ENCODE measurements around the gene SELENOF.

SELENOF gene

DNA sequence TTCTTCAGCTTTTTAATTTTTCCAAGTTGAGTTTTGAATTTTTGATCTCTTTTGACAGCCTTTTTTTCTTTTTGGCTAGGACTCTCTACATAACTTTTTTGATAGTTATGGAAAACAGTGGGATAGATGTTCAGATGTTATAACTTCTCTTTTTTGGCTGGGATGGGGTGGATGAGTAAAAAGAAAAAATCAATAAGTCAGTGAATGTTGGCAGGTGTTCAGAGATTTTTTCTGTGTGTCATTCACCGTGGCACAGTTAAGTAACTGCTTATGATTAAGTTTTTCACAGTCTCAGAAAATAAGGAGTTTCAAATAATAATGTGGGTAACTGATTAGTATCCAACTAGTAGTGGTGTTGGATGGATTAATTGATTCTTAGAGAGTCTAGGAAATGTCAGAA is 24.5 kb upstream of the SELENOF start:
- DNase-seq (ENCODE audit: low spot score) = no peak
- no peak for TF ChIP-seq CTCF (IDR thresholded peaks at IDR 0.05; ENCODE audit: extremely low read depth, missing control alignments)

DNA sequence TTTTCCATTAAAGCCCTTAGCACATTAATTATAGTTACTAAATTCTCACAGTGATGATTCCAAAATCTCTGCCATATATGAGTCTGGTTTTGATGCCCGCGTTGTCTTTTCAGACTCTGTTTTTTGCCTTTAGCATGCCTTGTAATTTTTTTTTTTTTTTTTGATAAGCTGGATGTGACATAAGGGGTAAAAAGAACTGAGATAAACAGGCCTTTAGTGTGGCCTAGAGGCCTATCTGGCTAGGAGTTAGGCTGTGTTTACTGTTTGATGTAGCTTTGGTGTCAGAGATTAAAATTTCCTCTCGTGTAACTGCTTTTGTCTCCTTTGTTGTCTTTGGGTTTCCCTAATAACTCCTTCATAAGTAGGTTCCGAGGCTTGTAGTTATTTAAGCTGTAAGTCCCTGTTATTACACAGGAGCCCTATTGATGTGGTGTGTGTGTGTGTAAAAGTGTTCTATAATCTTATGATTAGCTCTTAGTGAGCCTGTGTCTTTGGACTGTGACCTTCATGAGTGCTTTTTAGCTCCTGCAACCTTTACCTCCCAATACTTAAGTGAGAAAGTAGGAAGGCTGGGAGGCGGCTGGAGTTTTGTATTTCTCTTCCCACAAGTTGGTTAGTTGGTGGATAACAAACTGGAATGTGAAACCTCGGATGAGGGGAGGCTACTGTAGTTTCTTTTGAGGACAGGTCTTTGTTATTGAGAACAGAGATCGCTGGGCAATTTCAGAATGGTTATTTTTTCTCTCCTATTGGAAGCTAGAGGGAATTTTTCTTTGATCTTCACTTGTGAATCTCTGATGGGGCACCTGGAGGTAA is 19.8 kb upstream of the SELENOF start:
- no peak for TF ChIP-seq CTCF (IDR thresholded peaks at IDR 0.05; ENCODE audit: extremely low read depth, missing control alignments)
- no peak for DNase-seq (ENCODE audit: low spot score)

DNA sequence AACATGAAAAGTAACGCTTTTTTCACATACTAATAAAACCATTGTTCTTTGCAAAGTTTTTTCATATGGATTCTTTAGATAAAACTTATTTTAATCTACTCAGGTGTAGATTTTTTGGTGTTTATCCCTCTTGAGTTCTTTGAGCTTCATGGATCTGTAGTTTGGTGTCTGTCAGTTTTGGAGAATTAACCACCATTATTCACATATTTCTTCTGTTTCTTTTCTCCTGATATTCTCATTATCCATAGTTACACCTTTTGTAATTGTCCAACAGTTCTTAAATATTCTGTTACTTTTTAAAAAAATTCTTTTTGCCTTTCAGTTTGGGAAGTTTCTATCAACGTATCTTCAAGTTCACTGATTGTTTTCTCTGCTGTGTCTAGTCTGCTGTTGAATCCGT is 19.1 kb upstream of the SELENOF start:
- no peak for TF ChIP-seq CTCF (IDR thresholded peaks at IDR 0.05; ENCODE audit: extremely low read depth, missing control alignments)
- DNase-seq (ENCODE audit: low spot score) = no peak

DNA sequence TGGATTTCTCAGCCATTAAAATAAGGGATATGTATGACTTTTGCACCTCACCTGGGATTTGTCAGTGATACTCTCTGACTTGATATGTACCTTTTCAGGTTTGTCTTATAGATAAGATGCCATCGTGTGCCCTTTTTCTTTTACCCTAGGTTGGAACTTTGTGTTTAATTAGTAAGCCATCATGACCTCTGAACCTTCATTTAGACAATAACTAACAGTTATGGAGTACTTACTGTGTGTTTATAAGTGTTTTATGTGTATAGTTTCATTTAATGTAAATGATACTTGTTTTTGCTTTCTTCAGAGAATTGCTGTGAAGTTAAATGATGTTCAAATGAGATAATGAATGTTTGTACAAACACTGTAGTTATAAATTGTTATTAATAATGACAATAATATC is 14.9 kb upstream of the SELENOF start:
- DNase-seq (ENCODE audit: low spot score) = no peak
- no peak for TF ChIP-seq CTCF (IDR thresholded peaks at IDR 0.05; ENCODE audit: extremely low read depth, missing control alignments)

- no peak for TF ChIP-seq CTCF (IDR thresholded peaks at IDR 0.05; ENCODE audit: extremely low read depth, missing control alignments)
- DNase-seq (ENCODE audit: low spot score) = no peak
Observed at GRCh38 chr1:86926883-86927282, 13.0 kb upstream of the SELENOF start.

DNA sequence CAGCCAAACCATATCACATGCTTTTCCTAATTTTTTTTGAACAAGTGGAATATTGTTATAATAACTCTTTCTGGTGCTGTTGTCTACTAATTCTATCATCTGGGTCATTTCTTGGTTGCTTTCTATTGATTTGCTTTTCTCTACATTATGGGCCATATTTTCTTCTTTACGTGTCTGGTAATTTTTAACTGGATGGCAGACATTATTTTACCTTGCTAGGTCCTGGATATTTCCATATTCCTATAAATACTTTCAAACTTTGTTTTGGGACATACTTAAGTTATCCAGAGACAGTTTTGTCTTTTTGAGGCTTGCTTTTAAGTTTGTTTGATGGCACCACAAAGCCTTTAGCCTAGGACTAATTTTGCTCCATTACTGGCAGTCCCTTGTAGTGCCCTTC is 11.8 kb upstream of the SELENOF start:
- TF ChIP-seq CTCF (IDR thresholded peaks at IDR 0.05; ENCODE audit: extremely low read depth, missing control alignments) = no peak
- no peak for DNase-seq (ENCODE audit: low spot score)

DNA sequence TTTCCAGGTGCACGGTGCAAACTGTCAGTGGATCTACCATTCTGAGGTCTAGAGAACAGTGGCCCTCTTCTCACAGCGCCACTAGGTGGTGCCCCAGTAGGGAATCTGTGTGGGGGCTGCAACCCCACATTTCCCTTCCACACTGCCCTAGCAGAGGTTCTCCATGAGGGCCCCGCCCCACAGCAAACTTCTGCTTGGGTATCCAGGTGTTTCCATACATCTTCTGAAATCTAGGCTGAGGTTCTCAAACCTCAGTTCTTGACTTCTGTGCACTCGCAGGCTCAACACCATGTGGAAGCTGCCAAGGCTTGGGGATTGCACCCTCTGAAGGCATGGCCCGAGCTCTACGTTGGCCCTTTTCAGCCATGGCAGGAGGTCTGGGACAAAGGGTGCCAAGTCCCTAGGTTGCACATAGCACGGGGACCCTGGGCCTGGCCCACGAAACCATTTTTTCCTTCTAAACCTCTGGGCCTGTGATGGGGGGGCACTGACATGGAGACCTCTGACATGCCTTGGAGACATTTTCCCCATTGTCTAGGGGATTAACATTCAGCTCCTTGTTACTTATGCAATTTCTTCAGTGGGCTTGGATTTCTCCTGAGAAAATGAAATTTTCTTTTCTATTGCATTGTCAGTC is 10.5 kb upstream of the SELENOF start:
- DNase-seq (ENCODE audit: low spot score) = no peak
- no peak for TF ChIP-seq CTCF (IDR thresholded peaks at IDR 0.05; ENCODE audit: extremely low read depth, missing control alignments)
